Adipocyte (in vitro differentiated cells): Measurements from ENCODE around the gene TERB1.

Source experiments
- DNase-seq: peaks from one replicate; pipeline ENCODE4 v3.0.0-alpha.2; 2015; ENCODE audit warnings: low read depth
- H3K27me3 ChIP-seq: replicated peaks from 2 replicates; pipeline ENCODE4 v1.7.0; 2013; ENCODE audit warnings: mild to moderate bottlenecking, low read length, moderate library complexity; ENCODE audit not compliant: control insufficient read depth, insufficient read depth
- H3K36me3 ChIP-seq: 2 replicates; pipeline ENCODE4 v1.7.0; 2013; ENCODE audit warnings: low read length, mild to moderate bottlenecking, moderate library complexity; ENCODE audit not compliant: control insufficient read depth, insufficient read depth, severe bottlenecking
- H3K4me1 ChIP-seq: 2 replicates; pipeline ENCODE4 v1.7.0; 2013; ENCODE audit warnings: mild to moderate bottlenecking, low read length, moderate library complexity; ENCODE audit not compliant: control insufficient read depth, insufficient read depth
- H3K4me3 ChIP-seq: 2 replicates; pipeline ENCODE4 v1.7.0; 2013; ENCODE audit warnings: mild to moderate bottlenecking, low read length, moderate library complexity
- H3K9ac ChIP-seq: 2 replicates; pipeline ENCODE4 v1.7.0; 2013; ENCODE audit warnings: mild to moderate bottlenecking, low read length, moderate library complexity
- H3K9me3 ChIP-seq: 2 replicates; pipeline ENCODE4 v1.7.0; 2013; ENCODE audit warnings: mild to moderate bottlenecking, low read length, moderate library complexity; ENCODE audit not compliant: control insufficient read depth

The TERB1 gene, protein sequence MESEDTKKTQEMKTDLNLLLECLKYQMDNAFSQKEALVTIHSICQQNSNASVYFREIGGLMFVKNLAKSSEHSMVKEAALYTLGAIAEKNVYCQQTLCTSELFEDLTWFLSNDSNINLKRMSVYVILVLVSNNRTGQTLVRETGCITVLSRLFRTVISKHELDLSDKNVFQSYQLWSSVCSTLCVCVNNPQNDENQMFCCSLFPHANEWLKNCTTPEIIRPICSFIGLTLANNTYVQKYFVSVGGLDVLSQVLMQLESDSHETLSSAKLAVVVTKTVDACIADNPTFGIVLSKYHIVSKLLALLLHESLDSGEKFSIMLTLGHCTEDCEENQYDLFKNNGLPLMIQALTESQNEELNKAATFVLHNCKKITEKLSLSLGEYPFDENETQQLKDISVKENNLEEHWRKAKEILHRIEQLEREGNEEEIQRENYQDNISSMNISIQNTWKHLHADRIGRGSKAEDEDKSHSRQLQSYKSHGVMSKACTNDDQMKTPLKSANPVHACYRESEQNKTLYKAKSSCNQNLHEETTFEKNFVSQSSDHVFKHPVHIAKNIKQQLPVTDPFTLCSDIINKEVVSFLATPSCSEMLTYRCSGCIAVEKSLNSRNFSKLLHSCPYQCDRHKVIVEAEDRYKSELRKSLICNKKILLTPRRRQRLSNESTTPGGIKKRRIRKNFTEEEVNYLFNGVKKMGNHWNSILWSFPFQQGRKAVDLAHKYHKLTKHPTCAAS

DNA sequence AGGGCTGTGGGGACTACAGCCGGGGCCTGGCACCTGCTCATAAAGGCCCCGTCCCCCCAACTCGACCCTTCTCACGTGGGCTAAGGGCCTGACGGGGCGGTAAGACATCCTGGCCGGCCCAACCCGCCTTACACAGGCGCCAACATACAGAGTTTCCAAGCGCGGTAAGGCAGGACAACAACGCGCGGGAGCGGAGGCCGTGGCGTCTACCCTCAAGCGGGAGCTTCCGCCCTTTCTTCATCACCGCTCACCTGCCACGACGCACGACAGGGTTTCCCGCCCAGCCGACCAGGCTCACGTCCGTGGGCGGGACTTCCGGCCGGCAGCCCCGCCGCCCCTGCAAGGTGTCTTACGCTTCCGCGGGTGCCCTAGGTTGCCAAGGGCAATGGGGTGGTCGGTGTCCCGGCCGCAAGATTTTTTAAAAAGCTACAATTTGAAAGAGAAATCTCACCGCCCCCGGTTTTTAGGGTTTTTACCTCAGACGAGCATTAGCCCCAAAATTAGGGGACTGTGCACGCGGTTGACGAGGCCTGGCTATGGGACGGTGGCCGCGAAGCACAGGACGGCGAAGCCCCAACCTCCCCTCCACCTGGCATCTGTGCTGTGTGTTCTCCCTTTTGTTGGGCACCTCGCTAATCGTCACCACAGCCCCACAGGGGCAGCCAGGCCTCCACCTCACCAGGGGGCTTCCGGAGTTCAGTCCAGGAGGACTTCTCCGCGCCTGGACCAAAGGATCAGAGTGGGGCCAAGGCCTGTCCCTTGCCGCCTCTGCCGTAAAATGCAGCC is at the start of gene TERB1:
TSS of gene TERB1 (minus strand) at position 265 of the 786 bp plus-strand sequence. CDS start 4,786 bp downstream, outside the sequence.
- Histone ChIP-seq H3K9ac (no peak within 1 kb of the TSS), H3K36me3 (peaks cover 52% of the 10 kb centered on the region), H3K9me3 (no peaks in the 10 kb centered on the region), H3K4me3 (no peak within 1 kb of the TSS), H3K27me3 (no peaks in the 10 kb centered on the region), H3K4me1 (no peaks in the 10 kb centered on the region)
- no peak for DNase-seq

DNA sequence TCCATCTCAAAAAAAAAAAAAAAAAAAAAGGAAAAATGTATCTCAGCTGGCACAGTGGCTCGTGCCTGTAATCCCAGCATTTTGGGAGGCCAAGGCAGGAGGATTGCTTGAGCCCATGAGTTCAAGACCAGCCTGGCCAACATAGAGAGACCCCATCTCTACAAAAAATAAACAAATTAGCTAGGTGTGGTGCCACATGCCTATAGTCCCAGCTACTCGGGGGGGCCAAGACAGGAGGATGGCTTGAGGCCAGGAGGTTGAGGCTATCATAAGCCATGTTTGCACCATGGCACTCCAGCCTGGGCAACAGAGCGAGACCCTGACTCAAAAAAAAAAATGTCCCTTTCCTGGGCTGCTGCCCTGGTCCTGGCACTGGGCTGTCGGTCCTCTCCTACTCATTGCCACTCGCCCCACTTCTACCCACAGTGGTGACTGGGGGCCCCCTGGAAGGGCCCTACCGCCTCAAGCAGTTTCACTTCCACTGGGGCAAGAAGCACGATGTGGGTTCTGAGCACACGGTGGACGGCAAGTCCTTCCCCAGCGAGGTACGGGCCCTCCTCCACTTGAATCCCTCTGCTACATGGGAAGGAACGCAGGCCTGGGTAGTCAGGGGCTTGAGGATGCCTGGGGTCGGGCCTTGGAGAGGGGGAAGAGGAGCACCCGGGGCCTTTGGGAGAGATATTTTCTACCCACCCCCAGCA is 48.9 kb upstream of the TERB1 start:
- H3K4me3 ChIP-seq: no peak overlapping the region
- no peak for DNase-seq
- peaks cover 27% of the 10 kb centered on the region for H3K27me3 ChIP-seq

DNA sequence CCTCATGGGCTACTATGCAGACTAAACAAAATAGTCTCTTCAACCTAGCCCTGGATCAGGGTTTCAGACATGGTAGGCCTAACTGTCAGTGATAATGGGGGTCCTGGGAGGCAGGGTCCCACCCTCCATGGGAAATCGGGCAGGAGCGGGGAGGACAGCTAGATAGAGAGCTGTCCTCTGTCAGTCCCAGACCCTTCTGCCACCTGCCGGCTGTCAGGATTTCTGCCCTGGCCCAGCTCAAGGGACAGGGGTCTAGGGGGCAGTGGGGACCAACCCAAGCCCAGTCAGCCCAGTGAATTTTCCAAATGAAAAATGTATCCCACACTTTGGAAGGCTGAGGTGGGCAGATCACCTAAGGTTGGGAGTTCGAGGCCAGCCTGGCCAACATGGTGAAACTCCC is 48.2 kb upstream of the TERB1 start:
- Histone ChIP-seq H3K9ac (no peak overlapping the region), H3K4me1 (peaks cover 3% of the 10 kb centered on the region), H3K36me3 (no peaks in the 10 kb centered on the region), H3K4me3 (no peak overlapping the region), H3K9me3 (no peaks in the 10 kb centered on the region), H3K27me3 (peaks cover 33% of the 10 kb centered on the region)
- no peak for DNase-seq

More for the DNA sequence above, 48.9 kb upstream of the TERB1 start:
- Histone ChIP-seq H3K36me3 (no peaks in the 10 kb centered on the region), H3K9ac (no peak overlapping the region), H3K4me1 (no peaks in the 10 kb centered on the region), H3K9me3 (no peaks in the 10 kb centered on the region)

GRCh38 chr16:66849021-66849420 is 47.6 kb upstream of the TERB1 start:
- no peak for DNase-seq
- H3K27me3 ChIP-seq: peaks cover 32% of the 10 kb centered on the region
- H3K4me3 ChIP-seq: no peak overlapping the region
- no peaks in the 10 kb centered on the region for H3K9me3 ChIP-seq
- no peaks in the 10 kb centered on the region for H3K36me3 ChIP-seq
- no peak overlapping the region for H3K9ac ChIP-seq
- H3K4me1 ChIP-seq: peaks cover 3% of the 10 kb centered on the region

GRCh38 chr16:66848172-66848571 is 46.8 kb upstream of the TERB1 start:
- H3K4me1 ChIP-seq: peaks cover 3% of the 10 kb centered on the region
- H3K9ac ChIP-seq: no peak overlapping the region
- H3K27me3 ChIP-seq: peaks cover 31% of the 10 kb centered on the region

DNA sequence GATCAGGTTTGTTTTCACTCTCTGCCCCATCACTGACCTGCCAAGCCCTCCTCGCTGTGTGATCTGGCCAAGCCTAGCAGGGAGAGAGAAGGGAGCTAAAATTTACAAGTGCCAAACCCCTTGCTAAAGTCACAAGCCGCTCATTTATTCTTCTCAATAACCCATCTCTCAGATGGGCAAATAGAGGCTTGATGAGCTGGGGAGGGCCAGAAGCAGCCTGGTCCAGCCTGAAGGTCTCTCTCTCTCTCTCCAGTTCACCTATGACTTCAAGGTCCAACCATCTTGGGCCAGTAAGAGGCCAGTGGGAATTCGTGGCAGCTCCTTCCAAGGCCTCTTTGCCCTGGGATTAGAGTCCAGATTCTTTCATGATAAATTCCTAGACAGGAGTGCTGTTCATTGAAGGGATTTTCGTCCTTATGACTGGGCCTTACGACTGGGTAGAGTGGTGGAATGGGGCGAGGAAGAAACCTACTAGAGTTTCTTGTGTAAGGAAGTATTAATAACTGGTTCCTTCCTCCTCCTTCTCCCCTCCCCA is 46.2 kb upstream of the TERB1 start:
- Histone ChIP-seq H3K9ac (no peak overlapping the region), H3K4me1 (peaks cover 3% of the 10 kb centered on the region), H3K27me3 (peaks cover 31% of the 10 kb centered on the region), H3K36me3 (no peaks in the 10 kb centered on the region), H3K4me3 (no peak overlapping the region), H3K9me3 (no peaks in the 10 kb centered on the region)
- no peak for DNase-seq

More at GRCh38 chr16:66848172-66848571, 46.8 kb upstream of the TERB1 start:
- Histone ChIP-seq H3K4me3 (no peak overlapping the region), H3K9me3 (no peaks in the 10 kb centered on the region), H3K36me3 (no peaks in the 10 kb centered on the region)
- DNase-seq: no peak

- Histone ChIP-seq H3K27me3 (peaks cover 31% of the 10 kb centered on the region), H3K4me3 (no peak overlapping the region), H3K9ac (no peak overlapping the region), H3K4me1 (peaks cover 3% of the 10 kb centered on the region), H3K9me3 (no peaks in the 10 kb centered on the region), H3K36me3 (no peaks in the 10 kb centered on the region)
- DNase-seq: no peak
These were observed 45.4 kb upstream of the TERB1 start for GRCh38 chr16:66846831-66847230.

- peaks cover 28% of the 10 kb centered on the region for H3K27me3 ChIP-seq
- no peaks in the 10 kb centered on the region for H3K36me3 ChIP-seq
- no peak overlapping the region for H3K4me3 ChIP-seq
- no peak for DNase-seq
- H3K9me3 ChIP-seq: no peaks in the 10 kb centered on the region
- peaks cover 3% of the 10 kb centered on the region for H3K4me1 ChIP-seq
- no peak overlapping the region for H3K9ac ChIP-seq
These were observed 44.9 kb upstream of the TERB1 start for GRCh38 chr16:66846266-66846665.

DNA sequence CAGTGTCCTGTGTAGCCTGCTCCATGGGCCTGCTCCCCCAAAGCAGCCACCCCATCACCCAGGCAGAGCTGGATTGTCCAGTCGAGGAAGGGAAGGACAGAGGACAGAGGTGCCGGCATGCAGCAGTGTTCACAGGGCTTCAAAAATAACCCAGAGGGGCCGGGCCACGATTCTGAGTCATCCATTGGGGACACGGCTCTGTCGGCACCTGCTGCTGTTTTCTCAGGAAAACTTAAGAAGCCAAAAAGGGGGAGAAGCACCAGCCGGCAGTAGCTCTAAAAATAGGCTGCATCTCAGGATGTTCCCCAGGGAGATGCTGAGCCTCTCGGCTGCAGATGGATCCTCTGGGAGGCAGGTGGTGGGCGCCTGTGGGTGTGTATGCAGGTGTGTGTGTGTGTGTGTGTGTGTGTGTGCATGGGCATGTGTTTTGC is 44.4 kb upstream of the TERB1 start:
- Histone ChIP-seq H3K9me3 (no peaks in the 10 kb centered on the region), H3K27me3 (peaks cover 26% of the 10 kb centered on the region), H3K4me3 (no peak overlapping the region), H3K36me3 (no peaks in the 10 kb centered on the region), H3K4me1 (peaks cover 3% of the 10 kb centered on the region), H3K9ac (no peak overlapping the region)
- DNase-seq: no peak

GRCh38 chr16:66845080-66845410 is 43.7 kb upstream of the TERB1 start:
- no peak overlapping the region for H3K9ac ChIP-seq
- no peak for DNase-seq
- peaks cover 3% of the 10 kb centered on the region for H3K4me1 ChIP-seq
- peaks cover 26% of the 10 kb centered on the region for H3K27me3 ChIP-seq
- peak overlapping the region; percentile 72 for H3K4me3 ChIP-seq
- H3K36me3 ChIP-seq: no peaks in the 10 kb centered on the region
- H3K9me3 ChIP-seq: no peaks in the 10 kb centered on the region
